Activated CD4-positive, alpha-beta T cell treated with anti-CD3 and anti-CD28 coated beads for 24 hours (primary cell): ENCODE results near the gene JUN.

Source experiments
- DNase-seq, 2 donors: peaks; one replicate each; pipeline ENCODE4 v3.0.0-alpha.2; 2020; ENCODE audit warnings: low read depth in 2 of 2

JUN gene

DNA sequence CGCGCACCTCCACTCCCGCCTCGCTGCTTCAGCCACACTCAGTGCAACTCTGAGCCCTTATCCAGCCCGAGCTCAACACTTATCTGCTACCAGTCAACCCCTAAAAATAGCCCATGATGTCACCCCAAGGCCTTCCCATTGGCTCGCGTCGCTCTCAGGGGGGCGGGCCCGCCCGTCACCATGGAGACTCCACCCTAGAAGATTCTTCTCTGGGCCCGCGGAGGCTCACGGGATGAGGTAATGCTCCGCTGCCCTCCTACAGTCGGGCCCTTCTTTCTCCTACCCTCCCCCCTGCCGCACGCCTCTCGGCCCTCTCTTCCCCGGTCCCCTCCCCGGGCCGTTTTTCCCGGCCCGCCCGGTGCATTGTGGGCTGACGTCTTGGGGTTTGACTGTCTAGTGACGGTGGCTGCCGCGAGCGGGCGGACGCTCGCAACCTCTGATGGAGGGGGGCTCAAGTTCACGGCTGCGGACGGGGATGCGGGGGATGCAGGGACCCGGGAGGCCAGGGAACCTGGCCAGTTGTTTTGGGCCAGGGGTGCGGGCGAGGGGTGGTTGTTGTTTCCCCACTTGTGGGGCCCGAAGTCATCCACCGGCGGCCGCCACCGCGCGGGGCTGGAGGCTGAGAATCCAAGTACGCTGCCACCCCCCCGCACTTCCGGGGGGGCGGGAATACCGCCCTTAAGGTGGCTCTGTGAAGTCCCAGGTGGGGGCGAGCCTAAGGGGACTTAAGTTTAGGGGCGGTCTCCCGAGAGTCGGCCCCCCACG lies at the start of gene JUN:
Gene JUN (minus strand): TSS at position 55 of the 765 bp plus-strand sequence. CDS start 977 bp downstream, outside the sequence.
- DNase-seq = peak; percentile 91 to 97

DNA sequence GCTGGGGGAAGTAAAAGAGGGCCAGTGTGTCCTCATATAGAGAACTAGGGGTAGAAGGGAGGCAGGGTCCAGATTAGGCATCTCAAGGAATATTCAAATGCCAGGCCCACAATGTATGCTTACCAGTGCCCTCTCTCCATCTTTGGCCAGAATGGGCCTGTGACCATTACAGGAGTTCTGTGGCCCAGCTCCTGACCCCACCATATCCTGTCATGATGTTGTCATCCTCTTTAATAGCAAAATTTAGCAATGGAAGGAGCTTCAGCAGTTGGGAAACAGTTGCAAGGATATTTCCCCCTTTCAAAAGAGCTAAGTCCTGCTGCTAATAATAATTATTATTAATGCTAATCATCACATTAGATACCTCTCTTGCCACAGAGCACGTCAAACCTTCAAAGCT lies 49.3 kb upstream of the JUN start:
- DNase-seq = no peak

DNA sequence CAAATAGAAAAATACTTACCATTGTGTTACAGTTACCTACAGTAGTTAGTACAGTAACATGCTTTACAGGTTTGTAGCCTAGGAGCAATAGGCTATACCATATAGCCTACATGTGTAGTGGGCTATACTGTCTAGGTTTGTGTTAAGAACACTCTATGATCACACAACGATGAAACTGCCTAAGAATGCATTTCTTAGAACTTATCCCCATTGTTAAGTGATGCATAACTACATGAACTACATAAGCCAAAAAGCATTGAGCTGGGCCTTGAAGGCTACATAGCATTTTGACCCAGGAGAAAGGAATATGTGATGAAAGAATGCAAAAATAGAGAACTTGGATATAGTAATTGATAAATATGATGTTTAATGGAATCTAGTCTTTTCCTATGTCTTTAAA lies 46.4 kb upstream of the JUN start:
- no peak for DNase-seq

DNA sequence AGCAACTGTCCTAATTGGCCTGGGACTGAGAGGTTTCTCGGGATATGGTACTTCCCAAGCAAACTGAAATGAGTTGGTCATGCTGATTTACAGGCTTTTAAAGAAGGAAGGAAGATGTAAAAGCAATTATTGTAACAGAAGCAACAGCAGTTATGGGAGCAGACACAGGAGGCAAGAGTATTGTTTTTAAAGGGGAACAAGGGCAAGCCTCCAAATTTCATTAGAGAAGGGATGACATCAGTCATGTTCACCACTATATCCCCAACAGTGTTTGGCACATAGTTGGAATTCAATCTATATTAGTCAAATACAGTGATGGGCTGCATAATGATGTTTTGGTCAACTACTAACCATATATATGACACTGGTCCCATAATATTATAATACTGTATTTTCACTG lies 46.0 kb upstream of the JUN start:
- DNase-seq = no peak

DNA sequence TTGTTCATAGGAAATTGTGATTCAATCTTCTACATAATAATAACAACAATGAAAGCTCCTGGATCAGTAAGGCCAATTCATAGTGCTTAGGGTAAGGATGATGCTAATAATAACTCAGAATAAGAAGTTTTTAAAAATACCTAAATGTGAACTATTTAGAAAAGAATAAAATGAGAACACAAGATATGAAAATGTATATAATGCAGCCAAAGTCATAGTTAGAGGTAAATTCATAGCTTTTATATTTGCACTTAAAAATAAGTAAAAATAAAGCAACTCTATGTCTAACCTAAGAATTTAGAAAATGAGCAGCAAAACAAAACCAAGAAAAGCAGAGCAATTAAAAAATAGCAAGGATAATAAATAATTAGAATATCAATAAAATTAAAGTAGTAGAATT lies 43.5 kb upstream of the JUN start:
- DNase-seq = no peak

DNA sequence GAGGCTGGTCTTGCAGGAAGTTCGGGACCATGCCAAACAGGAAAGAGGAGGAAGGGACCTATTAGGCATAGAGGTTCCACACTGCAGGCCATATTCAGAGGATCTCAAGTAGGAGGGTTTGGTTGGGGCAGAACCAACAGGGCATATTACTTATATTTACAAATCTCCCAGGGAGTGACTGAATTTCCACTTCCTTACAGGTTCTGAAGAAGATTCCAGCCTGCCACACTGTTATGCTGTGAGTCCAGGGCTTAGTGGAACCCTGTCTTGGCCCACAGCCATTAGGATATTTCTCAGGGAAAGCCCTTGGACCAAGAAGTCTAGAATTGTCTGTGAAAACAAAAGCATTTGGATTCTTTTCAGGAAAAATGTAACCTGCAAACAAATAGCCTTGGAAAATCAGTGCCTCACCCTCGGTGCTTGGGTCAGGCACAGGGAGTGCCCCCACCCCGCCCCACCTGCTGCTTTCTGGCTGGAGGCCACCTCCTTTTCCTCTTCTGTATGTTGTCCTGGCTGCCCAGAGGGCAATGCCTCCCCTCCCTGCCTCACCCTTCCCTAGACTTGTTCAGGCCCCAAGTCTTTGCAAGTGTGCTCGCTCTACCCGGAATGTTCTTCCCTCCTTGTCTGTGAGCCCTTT lies 41.0 kb upstream of the JUN start:
- no peak for DNase-seq

DNA sequence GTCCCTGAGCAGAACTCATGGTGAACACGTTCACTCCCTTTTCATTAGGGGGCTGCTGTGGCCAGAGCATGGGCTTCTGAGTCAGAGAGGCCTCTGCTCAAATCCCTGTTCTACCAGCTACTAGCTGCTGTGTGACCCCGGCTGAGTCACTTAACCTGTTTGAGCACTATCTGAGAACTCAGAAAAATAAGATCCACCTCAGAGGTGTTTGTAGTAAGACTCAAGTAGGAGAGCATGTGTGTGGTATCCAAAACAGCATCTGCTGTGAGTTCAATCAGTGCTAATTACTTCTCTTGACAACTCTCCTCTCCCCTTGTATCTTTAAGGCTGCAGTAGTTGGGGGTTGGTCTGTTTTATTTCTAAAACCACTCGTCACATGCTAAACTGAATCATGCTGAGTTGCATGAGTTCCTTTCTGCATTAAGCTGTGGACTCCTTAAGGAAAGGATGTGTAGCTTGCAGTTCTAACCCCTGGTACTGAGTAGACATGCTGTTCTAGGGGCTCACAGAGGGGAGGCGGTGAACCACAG lies 39.7 kb upstream of the JUN start:
- no peak for DNase-seq

DNA sequence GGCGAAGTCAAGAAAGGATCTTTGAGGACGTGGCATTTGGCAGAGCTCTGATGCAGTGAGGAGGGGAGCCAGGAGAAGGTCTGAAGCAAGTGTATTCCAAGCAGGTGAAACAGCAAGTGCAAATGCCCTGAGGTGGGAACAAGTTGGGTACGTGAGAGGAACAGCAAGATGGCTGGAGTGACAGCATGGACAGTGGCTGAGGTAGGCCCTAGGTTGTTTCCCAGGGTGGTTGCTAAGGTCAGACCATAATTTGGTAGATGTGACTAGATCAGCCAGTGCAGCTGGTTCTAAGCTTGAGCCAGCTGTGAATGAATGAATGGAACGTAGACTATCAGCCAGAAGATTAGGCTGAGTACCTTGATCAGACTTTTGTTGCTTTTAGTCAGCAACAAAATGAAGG lies 37.5 kb upstream of the JUN start:
- DNase-seq = no peak

DNA sequence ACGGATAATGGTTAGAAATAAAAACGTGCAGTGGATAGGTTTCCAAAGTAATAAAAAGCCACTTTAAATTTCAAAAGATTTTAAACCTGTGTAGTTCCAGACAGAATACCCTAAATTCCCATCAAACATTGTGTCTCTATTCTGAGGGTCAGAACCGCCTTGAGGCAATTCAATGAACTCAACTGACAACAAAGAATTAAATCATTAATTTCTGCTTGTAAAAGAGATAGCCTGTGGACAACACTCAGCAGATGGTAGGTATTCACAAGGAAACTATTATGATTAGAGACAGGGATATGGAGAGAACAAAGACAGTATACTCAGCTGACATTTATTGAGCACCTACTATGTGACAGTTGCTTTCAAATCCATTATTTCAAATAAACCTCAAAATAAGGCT lies 35.1 kb upstream of the JUN start:
- no peak for DNase-seq

DNA sequence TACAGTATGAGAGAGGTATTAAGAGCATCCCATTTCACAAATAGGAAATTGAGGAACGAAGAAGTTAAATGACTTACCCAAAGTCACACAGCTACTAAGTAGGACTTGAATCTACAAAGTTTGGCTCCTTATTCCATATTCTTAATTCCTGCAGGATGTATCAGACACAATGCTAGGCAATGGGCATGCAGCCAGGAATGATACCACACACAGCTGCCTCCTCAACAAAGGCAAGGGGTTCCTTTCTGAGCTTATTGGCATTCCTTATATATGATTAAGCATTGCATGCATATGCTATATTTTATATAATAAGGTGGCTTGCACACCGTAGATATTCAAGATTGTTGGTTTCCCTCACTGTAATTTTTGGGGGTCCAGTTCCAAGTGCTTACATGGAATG lies 34.2 kb upstream of the JUN start:
- no peak for DNase-seq

DNA sequence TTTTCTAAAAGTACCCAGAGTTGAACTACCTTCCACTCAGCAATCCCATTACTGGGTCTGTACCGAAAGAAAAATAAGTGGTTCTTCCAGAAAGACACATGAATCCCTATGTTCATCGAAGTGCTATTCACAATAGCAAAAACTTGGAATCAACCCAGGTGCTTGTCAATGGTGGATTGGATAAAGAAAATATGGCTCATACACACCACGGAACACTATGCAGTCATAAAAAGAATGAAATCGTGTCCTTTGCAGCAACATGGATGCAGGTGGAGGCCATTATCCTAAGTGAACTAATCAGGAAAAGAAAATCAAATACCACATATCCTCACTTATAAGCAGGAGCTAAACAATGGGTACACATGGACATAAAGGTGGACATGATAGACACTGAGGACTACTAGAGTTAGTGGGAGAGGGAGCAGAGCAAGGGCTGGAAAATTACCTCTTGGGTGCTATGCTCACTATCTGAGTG lies 32.9 kb upstream of the JUN start:
- no peak for DNase-seq

DNA sequence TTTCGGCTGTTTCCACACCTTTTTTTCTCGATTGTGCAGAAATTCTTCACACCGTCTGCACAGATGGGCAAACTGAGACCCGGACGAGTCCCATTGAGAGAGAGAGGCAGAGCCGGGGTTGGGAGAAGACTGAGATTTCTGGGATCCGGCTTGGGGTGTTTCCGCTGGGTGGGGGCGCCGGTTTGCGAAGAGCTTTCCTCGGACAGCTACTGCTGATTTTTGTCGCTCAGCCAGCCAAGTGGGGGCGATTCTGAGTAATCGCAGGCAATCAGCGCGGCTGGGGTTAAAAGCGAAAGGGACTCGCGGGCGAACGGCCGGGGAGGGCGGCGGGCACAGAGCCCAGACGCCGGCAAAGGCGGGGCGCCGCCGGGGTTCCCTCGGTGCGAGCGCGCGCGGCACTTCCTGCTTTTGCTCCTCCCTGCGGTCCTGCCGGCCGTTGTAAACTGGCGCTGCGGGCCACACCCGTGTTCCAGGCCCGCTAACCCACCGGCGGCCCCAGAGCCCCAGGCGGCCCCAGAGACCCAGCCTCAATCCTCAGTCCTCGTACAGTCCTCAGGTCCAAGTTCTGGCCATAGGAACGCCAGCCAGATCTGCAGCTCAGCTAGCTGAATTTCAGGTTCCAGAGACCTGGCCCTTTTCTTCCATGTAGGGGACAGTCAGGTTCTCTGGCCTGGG lies 32.4 kb upstream of the JUN start:
- peak; percentile 54 to 74 for DNase-seq

DNA sequence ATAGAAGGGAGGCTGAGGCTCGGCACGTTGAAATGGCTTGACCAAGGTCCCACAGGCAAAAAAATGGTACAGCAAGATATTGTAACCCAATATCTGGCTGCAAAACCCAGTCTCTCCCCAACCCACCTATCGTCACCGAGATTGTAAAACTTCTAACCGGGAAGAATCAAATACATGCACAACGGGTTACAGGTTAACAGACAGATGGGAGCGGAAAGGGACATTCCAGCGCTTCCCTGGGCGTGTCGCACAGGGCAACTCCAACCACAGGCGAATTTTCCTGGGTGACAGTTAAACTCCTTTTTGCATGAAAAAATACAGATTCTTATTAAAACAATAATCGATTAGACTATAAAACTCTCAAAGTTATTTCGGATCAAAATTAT lies 31.8 kb upstream of the JUN start:
- no peak for DNase-seq

DNA sequence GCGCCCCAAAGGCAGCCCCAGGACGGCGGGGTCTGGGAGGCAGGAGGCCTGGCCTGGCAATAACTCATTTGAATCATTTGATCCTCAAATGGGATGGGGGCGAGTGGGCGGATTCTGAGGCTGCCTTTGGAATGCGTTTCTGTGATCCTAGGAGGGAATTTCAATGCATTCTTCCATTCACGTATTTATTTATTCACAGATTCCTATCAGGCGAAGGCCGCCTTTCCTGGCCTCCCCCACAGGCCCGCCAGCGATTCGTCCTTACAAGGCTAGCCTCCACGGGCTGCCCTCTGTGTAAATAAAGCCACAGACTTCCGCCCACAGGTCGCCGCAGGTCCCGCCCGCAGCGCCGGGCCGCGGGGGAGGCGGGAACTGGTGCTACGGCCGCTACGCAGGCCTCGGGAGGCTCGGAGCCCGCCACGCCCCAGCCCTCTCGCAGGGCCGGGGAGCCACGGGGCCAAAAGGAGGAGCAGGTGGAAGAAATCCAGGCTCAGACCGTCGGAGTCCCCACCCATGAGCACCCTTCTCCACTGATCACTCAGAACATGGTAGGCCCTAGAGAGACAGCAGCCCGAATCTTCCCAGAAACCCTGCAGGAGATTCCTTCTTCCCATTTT lies 31.3 kb upstream of the JUN start:
- DNase-seq = peak in 1 of 2 donors; percentile 43

DNA sequence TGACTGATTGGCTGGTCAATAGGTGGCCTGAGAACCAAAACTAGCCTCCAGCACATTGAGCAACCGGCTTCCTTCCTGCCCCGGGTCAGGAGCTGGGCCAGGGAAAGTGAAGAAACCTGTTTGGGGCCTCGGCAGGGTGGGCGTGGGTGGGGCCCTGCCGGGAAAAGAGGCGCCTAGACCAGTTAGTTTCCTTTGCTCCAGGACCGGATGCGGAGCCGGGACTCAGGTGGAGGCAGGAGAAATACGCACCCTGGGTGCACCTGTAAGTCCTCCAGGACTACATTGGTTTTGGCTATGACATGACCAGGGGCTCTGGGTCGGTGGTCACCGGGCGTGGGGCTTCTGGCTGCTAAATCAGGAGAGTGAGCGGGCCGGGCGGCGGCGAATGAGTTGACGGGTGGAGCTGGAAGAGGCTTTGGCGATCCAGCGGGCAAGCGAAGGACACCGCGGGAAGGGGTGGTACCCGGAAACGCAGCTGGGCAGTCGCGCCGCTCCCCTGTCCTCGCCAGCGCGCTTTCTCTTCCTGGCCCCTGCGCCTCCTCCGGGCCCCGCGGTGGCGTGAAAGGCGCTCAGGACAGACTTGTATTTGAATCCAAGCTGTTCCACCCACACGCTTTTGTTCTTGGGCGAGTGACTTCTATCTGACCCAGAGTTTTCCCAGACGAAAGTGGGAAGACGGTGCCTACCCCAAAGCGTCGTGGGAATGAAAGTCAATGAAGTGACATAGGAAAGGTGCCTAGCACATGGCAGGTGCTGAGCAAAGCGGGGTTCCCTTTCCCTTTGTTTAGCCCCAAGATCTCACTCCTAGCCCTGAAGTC lies 30.6 kb upstream of the JUN start:
- DNase-seq = no peak

DNA sequence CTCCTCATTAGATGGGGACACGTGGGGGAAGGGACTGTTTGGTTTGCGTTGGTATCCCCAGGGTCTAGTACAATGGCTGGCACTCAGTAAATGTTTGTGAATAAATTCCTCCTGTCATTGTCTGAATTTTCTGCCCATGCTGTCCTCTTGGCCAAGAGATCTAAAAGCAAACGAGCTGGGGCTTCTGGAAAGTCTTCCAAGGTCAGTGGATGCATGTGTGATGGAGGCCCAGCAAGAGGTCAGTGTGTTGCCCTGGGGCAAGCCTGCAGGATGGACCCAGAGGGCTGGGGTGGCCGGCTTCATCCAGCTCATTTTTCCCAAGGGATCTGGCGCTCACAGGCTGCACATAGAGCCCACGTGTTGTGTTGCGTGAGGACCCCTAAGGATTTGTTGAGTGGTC lies 30.0 kb upstream of the JUN start:
- no peak for DNase-seq

DNA sequence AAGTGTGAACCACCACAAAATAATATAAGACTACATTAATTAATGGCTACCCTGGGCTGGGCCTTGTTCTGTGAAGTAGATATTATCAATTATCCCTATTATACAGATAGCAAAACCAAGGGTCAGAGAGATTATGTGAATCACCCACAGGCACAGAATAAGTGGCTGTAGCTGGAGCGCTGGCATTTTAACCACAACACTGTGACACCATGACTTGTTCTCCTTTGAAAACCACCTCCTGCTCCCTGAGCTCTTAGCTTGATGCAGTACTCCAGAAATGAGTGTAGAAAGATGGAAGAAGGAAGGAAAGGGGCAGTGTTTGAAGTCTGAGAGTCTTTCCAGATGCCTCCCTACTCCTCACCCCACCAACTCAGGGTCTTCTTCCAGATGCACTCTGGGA lies 29.5 kb upstream of the JUN start:
- no peak for DNase-seq

DNA sequence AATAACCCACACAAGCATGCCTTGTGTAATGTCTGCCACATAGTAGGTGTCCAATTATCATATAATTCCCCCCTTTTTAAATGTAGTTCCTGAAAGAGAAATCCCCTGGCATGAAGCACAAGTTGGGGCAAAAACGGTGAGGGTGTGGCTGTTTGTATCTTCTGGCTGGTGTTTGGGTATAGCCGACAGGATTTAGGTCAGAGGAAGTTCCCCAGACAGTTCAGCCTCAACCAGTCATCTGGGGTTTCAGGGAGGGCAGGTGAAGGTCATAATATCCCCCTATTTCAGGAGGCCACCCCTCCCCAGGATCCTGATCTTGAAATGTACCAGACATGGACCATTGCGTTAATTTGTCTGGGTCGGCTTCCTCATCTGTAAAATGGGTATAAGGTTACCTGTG lies 29.1 kb upstream of the JUN start:
- DNase-seq = no peak

DNA sequence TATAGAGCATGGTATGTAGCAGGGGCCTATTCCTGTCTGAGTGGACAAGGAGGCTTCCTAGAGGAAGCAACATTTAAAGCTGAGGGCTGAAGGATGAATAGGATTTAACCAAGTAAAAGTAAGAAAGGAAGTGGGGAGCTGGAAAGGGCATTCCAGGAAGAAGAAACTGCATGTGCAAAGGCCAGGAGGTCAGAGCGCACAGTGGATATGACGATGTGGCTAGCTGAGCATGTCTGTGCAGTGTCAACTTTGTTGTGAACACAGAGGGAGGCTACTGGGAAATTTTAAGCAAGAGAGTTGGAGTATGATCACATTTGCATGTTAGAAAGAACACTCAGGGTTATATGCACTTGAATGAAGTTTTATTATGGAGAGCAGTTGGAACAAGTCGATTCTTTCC lies 28.6 kb upstream of the JUN start:
- DNase-seq = no peak

DNA sequence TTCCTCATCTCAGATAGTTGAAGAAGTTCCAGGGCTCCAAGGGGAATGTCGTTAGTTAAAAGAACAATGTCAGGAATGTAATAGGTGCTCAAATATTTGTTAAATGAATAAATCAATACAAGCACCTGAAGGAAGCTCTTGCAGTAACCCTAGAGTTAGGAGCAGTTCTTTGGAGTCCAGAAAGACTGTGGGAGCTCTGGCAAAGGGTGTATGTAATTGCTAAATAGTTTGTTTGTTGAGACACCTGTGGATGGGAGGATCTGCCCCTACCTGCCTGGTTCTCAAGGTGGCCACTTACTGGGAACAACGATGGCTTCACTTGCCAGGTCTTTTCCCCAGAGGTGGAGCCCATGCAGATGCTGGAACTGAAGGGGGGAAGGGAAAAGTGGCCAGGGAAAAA lies 27.5 kb upstream of the JUN start:
- DNase-seq = no peak

DNA sequence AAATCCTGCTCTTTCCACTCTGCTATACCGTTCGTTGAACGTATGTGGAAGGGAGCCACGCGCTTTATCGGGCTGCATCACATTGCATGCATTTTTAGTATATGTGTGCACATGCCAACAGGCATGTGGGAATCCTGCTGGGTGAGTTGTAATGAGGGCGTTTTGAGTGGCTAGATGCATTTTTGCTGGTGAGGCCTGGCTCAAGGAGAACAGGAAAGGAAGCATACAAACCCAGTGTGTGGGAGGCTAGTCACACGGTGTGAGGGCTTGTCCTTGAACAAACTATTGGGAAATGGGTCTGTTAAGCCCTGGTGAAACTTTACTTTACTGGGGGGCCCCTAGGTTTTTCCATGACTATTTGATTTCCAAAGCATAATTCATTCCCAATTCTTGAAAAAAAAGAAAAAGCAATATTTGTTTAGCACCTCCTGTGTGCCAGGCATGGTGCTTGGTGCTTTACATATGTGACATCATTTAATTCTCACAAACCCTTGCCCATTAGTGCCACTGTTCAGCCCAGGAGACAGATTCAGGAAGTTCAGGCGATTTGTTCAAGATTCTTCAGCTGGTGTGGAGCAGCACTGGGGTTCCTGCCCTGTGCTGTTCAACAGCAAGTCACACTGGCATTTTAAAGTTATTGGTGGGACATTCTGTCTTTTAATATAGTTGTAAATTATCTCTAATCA lies 25.6 kb upstream of the JUN start:
- no peak for DNase-seq
